SK-N-SH (cell line): Measurements from ENCODE around the gene PRAF2. TPM values are rescaled to one million over a fixed set of nuclear protein-coding genes. Genes with fewer than 3 reads are reported as not detected.

Experiments used
- CTCF ChIA-PET: fragments of 300-600, 350-600 bp; formaldehyde crosslinking; extraction: SDS; loops from one replicate; lab custom pipeline; 2021; lab: Yijun Ruan, JAX
- POLR2A ChIA-PET: fragments of 350-600 bp; sonication (Branson Sonifier 250); formaldehyde crosslinking; extraction: SDS; loops from one replicate; lab custom pipeline; 2020; ENCODE audit warnings: antibody characterized with exemption, inconsistent platforms; lab: Yijun Ruan, JAX
- DNase-seq: peaks from one replicate; pipeline ENCODE4 v3.0.0; 2012
- H2AFZ ChIP-seq: fragments of 200-600 bp; sonication (generic); 2 replicates; pipeline ENCODE4 v1.8.1; 2016; ENCODE audit warnings: antibody characterized with exemption, mild to moderate bottlenecking, low read depth
- H3F3A ChIP-seq: fragments of 200-600 bp; sonication (generic); replicated peaks from 2 replicates; pipeline ENCODE3; 2016; ENCODE audit warnings: antibody characterized with exemption, mild to moderate bottlenecking; ENCODE audit not compliant: insufficient read depth
- H3K27ac ChIP-seq, 2 experiments: fragments of 200-500 bp in 1 of 2; fragments of 200-600 bp in 1 of 2; sonication (Bioruptor generic) in 1 of 2; sonication (generic), shearing (Covaris generic) in 1 of 2; 2 replicates each; pipeline versions ENCODE4 v1.5.1 to v1.6.1; 2014 to 2016; ENCODE audit warnings: low read depth in 2 of 2, inconsistent platforms in 1 of 2, low read length in 1 of 2, mild to moderate bottlenecking in 1 of 2, mixed read lengths in 1 of 2
- H3K27me3 ChIP-seq: fragments of 200-600 bp; sonication (generic), shearing (Covaris generic); 2 replicates; pipeline ENCODE4 v1.6.1; 2016; ENCODE audit warnings: mixed run types; ENCODE audit not compliant: insufficient read depth
- H3K36me3 ChIP-seq, 2 experiments: fragments of 200-500 bp in 1 of 2; fragments of 200-600 bp in 1 of 2; sonication (Bioruptor generic) in 1 of 2; sonication (generic) in 1 of 2; replicated peaks in 1 of 2; 2 replicates each; pipeline versions ENCODE3 to v1.5.1; 2014 to 2016; ENCODE audit warnings: low read length in 1 of 2, mild to moderate bottlenecking in 1 of 2; ENCODE audit not compliant: insufficient read depth in 2 of 2, control insufficient read depth in 1 of 2
- H3K4me1 ChIP-seq, 2 experiments: fragments of 200-500 bp in 1 of 2; fragments of 200-600 bp in 1 of 2; sonication (Bioruptor generic) in 1 of 2; sonication (generic), shearing (Covaris generic) in 1 of 2; 2 replicates each; pipeline versions ENCODE4 v1.5.1 to v1.6.1; 2014 to 2016; ENCODE audit warnings: low read depth in 1 of 2, low read length in 1 of 2, mixed run types in 1 of 2; ENCODE audit not compliant: insufficient read depth in 2 of 2, control insufficient read depth in 1 of 2
- H3K4me2 ChIP-seq: fragments of 200-600 bp; sonication (generic), shearing (Covaris generic); 2 replicates; pipeline ENCODE4 v1.6.1; 2017; ENCODE audit warnings: mixed run types
- H3K4me3 ChIP-seq, 2 experiments: fragments of 200-500 bp in 1 of 2; fragments of 200-600 bp in 1 of 2; sonication (Bioruptor generic) in 1 of 2; sonication (generic), shearing (Covaris generic) in 1 of 2; 2 replicates each; pipeline versions ENCODE4 v1.5.1 to v1.8.1; 2014 to 2016; ENCODE audit warnings: low read depth in 2 of 2, inconsistent platforms in 1 of 2, low read length in 1 of 2, mild to moderate bottlenecking in 1 of 2, mixed read lengths in 1 of 2, moderate library complexity in 1 of 2
- H3K79me2 ChIP-seq: fragments of 200-600 bp; sonication (generic); 2 replicates; pipeline ENCODE4 v1.8.1; 2017; ENCODE audit warnings: mild to moderate bottlenecking; ENCODE audit not compliant: insufficient read depth
- H3K9ac ChIP-seq: fragments of 200-600 bp; sonication (generic); 2 replicates; pipeline ENCODE4 v1.6.1; 2017; ENCODE audit warnings: mixed run types
- H3K9me2 ChIP-seq: fragments of 200-600 bp; sonication (generic); 2 replicates; pipeline ENCODE4 v1.6.1; 2017; ENCODE audit warnings: mixed run types
- H3K9me3 ChIP-seq: fragments of 200-600 bp; sonication (generic); 2 replicates; pipeline ENCODE4 v1.6.1; 2017; ENCODE audit warnings: mixed run types, mild to moderate bottlenecking, moderate library complexity
- H4K20me1 ChIP-seq: fragments of 200-600 bp; sonication (generic); 2 replicates; pipeline ENCODE4 v1.6.1; 2017; ENCODE audit warnings: mild to moderate bottlenecking, mixed run types; ENCODE audit not compliant: insufficient read depth
- ELF1 ChIP-seq: IDR thresholded peaks from 2 replicates; pipeline ENCODE4 v1.4.0; 2012
- EP300 ChIP-seq, 2 experiments: IDR thresholded peaks; 2 replicates each; pipeline versions ENCODE4 v1.4.0 to v1.6.1; 2012; ENCODE audit warnings: borderline replicate concordance in 1 of 2, low read depth in 1 of 2, low read length in 1 of 2
- EZH2phosphoT487 ChIP-seq: fragments of 200-600 bp; sonication (generic); IDR thresholded peaks from 2 replicates; pipeline ENCODE4 v1.6.1; 2017; ENCODE audit warnings: low read depth, mixed run types, mild to moderate bottlenecking, antibody characterized with exemption, moderate library complexity, borderline replicate concordance
- FOXJ3 ChIP-seq: sonication (generic); formaldehyde crosslinking; IDR thresholded peaks from 2 replicates; pipeline ENCODE4 v1.5.1; 2020; ENCODE audit warnings: mild to moderate bottlenecking, missing genetic modification reagents
- GABPA ChIP-seq: IDR thresholded peaks from 2 replicates; pipeline ENCODE4 v1.4.0; 2012; ENCODE audit warnings: low read depth, mild to moderate bottlenecking
- JUND ChIP-seq: IDR thresholded peaks from 2 replicates; pipeline ENCODE4 v1.4.0; 2012
- MEF2A ChIP-seq: IDR thresholded peaks from 2 replicates; pipeline ENCODE4 v1.4.0; 2012; ENCODE audit warnings: low read depth, borderline replicate concordance
- RAD21 ChIP-seq: IDR thresholded peaks from 2 replicates; pipeline ENCODE4 v1.6.1; 2012; ENCODE audit warnings: mild to moderate bottlenecking, low read length
- RCOR1 ChIP-seq: fragments of 150-350 bp; IDR thresholded peaks from 2 replicates; pipeline ENCODE4 v1.6.1; 2017; ENCODE audit warnings: antibody characterized with exemption, low read length
- RFX5 ChIP-seq: IDR thresholded peaks from 2 replicates; pipeline ENCODE4 v1.6.1; 2012; ENCODE audit warnings: mild to moderate bottlenecking, improper control_type of control experiment, low read length
- SIN3A ChIP-seq: IDR thresholded peaks from 2 replicates; pipeline ENCODE4 v1.6.1; 2012; ENCODE audit warnings: low read depth, mild to moderate bottlenecking, low read length, moderate library complexity, borderline replicate concordance
- TAF1 ChIP-seq: IDR thresholded peaks from 2 replicates; pipeline ENCODE4 v1.6.1; 2012; ENCODE audit warnings: low read depth, mild to moderate bottlenecking, low read length, moderate library complexity, borderline replicate concordance
- TCF12 ChIP-seq: IDR thresholded peaks from 2 replicates; pipeline ENCODE4 v1.4.0; 2012
- TEAD4 ChIP-seq: IDR thresholded peaks from 2 replicates; pipeline ENCODE4 v1.4.0; 2012; ENCODE audit warnings: mild to moderate bottlenecking, borderline replicate concordance; ENCODE audit not compliant: insufficient read depth
- WGBS: methylation state at CpG from one replicate; pipeline ENCODE4 v1.1.6; 2017; ENCODE audit warnings: low lambda C conversion rate; 5-methylcytosine and 5-hydroxymethylcytosine counted together
- polyA plus RNA-seq, 3 experiments: library from polyadenylated mRNA; depleted of rRNA; stranded (reverse); fragments of >200 nt; gene quantifications; 2 replicates each; pipeline ENCODE4 v1.2.3, GENCODE V29; 2012
- TF ChIP-seq, protein P1 (sequence below): IDR thresholded peaks from 2 replicates; pipeline ENCODE4 v1.4.0; 2012; ENCODE audit warnings: low read depth, borderline replicate concordance
- TF ChIP-seq, protein P2 (sequence below): fragments of 150-350 bp; IDR thresholded peaks from 2 replicates; pipeline ENCODE4 v1.6.1; 2016; ENCODE audit warnings: mild to moderate bottlenecking, low read depth, low read length
- TF ChIP-seq, protein P3 (sequence below): IDR thresholded peaks from 2 replicates; pipeline ENCODE4; 2012
- TF ChIP-seq, protein P4 (sequence below): IDR thresholded peaks from 2 replicates; pipeline ENCODE4 v1.4.0; 2012; ENCODE audit warnings: low read depth, borderline replicate concordance

The PRAF2 gene
- polyA plus RNA-seq, 1 of the 3 experiments (the other 2 are of a cell fraction) = 91.9 TPM

DNA sequence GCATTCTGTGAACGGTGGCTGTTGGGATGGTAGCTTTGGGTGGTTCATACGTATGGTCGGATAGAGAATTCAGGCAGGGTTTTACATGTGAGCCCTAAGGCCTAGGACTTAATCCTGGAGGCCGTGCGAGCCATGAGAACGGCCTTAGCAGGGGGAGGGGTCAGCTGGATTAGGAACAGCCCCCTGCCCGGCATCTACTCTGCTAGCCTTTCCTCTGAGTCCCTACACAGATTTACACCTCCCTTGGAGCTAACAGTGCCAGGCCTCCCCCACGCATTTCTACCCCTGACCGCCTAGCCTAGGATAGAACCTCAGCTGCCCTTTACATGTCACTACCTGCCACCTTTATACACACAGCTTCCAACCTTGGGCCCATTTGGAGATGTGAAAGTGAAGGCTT is 7.1 kb downstream of the PRAF2 start (continued):
- TF ChIP-seq, protein P1, sequence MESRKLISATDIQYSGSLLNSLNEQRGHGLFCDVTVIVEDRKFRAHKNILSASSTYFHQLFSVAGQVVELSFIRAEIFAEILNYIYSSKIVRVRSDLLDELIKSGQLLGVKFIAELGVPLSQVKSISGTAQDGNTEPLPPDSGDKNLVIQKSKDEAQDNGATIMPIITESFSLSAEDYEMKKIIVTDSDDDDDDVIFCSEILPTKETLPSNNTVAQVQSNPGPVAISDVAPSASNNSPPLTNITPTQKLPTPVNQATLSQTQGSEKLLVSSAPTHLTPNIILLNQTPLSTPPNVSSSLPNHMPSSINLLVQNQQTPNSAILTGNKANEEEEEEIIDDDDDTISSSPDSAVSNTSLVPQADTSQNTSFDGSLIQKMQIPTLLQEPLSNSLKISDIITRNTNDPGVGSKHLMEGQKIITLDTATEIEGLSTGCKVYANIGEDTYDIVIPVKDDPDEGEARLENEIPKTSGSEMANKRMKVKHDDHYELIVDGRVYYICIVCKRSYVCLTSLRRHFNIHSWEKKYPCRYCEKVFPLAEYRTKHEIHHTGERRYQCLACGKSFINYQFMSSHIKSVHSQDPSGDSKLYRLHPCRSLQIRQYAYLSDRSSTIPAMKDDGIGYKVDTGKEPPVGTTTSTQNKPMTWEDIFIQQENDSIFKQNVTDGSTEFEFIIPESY = no peak

DNA sequence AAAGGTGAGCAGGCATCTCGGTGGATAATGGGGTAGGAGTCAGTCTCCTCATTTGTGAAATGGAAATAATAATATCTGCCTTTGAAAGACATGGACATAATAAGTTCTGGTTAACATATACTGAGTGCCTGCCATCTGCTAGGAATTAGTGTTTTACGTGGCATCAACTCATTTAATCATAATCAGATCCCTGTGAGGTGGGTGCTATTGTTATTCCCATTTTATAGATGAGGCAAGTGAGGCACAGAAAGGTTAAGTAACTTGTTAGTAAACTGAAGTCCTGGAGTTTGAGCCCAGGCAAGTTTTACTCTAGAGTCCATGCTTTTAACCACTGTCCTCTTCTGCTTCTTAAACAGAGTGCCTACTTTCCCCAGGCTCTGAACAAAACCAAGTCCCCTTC is 7.5 kb downstream of the PRAF2 start:
- no peaks in the 10 kb centered on the region for H3F3A ChIP-seq
- no peaks in the 10 kb centered on the region for H3K9me3 ChIP-seq
- no peak overlapping the region for H2AFZ ChIP-seq
- H3K9ac ChIP-seq = no peak overlapping the region
- no peaks in the 10 kb centered on the region for H3K36me3 ChIP-seq
- H3K27ac ChIP-seq = no peak overlapping the region
- no peak overlapping the region for H3K4me2 ChIP-seq
- no peak for DNase-seq
- H3K27me3 ChIP-seq = no peaks in the 10 kb centered on the region; the same call in 1 of the 2 replicates
- H3K79me2 ChIP-seq = peaks cover 6% of the 10 kb centered on the region; the same call in 1 of the 2 replicates
- WGBS = 57% methylated on average over 2 of the region's 2 CpGs
- no peaks in the 10 kb centered on the region for H3K4me1 ChIP-seq
- H4K20me1 ChIP-seq = 0 out of 2 replicates have a peak, but pooled peaks cover 5% of the 10 kb centered on the region
- H3K9me2 ChIP-seq = no peaks in the 10 kb centered on the region
- no peak for TF ChIP-seq TEAD4
- no peak for TF ChIP-seq EP300 (IDR thresholded peaks at IDR 0.05; ENCODE audit: borderline replicate concordance in 1 of 2, low read depth in 1 of 2, low read length in 1 of 2)
- no peak for TF ChIP-seq SIN3A
- TF ChIP-seq TCF12 = no peak
- TF ChIP-seq, protein P2, sequence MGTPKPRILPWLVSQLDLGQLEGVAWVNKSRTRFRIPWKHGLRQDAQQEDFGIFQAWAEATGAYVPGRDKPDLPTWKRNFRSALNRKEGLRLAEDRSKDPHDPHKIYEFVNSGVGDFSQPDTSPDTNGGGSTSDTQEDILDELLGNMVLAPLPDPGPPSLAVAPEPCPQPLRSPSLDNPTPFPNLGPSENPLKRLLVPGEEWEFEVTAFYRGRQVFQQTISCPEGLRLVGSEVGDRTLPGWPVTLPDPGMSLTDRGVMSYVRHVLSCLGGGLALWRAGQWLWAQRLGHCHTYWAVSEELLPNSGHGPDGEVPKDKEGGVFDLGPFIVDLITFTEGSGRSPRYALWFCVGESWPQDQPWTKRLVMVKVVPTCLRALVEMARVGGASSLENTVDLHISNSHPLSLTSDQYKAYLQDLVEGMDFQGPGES = no peak
- no peak for TF ChIP-seq FOXJ3 (CRISPR knock-in tag)
- TF ChIP-seq JUND = no peak
- TF ChIP-seq, protein P3, sequence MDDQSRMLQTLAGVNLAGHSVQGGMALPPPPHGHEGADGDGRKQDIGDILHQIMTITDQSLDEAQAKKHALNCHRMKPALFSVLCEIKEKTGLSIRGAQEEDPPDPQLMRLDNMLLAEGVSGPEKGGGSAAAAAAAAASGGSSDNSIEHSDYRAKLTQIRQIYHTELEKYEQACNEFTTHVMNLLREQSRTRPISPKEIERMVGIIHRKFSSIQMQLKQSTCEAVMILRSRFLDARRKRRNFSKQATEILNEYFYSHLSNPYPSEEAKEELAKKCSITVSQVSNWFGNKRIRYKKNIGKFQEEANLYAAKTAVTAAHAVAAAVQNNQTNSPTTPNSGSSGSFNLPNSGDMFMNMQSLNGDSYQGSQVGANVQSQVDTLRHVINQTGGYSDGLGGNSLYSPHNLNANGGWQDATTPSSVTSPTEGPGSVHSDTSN = no peak
- TF ChIP-seq, all 33 proteins: peak for 0
- ChIA-PET POLR2A (no interaction called here), CTCF (no interaction called here)
- H3K4me3 ChIP-seq = no peak overlapping the region

DNA sequence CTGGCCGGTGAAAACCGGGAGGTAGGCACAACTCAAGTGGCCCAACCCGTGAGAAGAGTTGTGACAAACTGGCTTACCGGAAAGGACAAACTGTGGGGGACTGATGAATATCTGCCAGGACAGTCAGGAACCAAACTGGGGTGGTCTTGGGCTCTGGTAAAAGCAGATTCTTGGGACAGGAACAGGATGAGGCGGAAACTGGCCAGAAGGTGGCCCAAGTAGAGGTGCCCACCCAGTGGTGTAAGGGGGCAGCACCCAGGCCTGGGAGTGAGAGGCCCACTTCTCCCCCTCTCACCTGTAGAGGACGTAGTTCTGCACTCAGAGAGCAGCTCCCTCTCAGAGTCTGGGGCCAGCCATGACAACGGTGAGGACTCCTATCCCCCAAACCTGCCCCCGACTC is 9.1 kb downstream of the PRAF2 start:
- Histone ChIP-seq H3K4me1 (no peaks in the 10 kb centered on the region), H3F3A (no peaks in the 10 kb centered on the region), H3K4me2 (no peak overlapping the region), H3K9me3 (no peaks in the 10 kb centered on the region), H3K27ac (no peak overlapping the region), H2AFZ (no peak overlapping the region), H3K4me3 (no peak overlapping the region), H3K36me3 (no peaks in the 10 kb centered on the region), H3K9me2 (no peaks in the 10 kb centered on the region), H3K79me2 (no peaks in the 10 kb centered on the region), H4K20me1 (no peaks in the 10 kb centered on the region), H3K27me3 (no peaks in the 10 kb centered on the region; the same call in 1 of the 2 replicates), H3K9ac (no peak overlapping the region)
- no peak for DNase-seq
- POLR2A ChIA-PET = no interaction called here
- CTCF ChIA-PET = no interaction called here
- WGBS = 76% methylated on average over 6 of the region's 8 CpGs
- TF ChIP-seq JUND = no peak
- TF ChIP-seq, protein P3 = no peak
- TF ChIP-seq ELF1 = no peak
- no peak for TF ChIP-seq MEF2A
- no peak for TF ChIP-seq RFX5
- TF ChIP-seq RCOR1 = no peak
- TF ChIP-seq EZH2phosphoT487 = no peak
- TF ChIP-seq, protein P2 = no peak
- no peak for TF ChIP-seq RAD21
- TF ChIP-seq SIN3A = no peak
- no peak for TF ChIP-seq FOXJ3 (CRISPR knock-in tag)
- TF ChIP-seq, protein P4, sequence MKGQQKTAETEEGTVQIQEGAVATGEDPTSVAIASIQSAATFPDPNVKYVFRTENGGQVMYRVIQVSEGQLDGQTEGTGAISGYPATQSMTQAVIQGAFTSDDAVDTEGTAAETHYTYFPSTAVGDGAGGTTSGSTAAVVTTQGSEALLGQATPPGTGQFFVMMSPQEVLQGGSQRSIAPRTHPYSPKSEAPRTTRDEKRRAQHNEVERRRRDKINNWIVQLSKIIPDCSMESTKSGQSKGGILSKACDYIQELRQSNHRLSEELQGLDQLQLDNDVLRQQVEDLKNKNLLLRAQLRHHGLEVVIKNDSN = no peak
- TF ChIP-seq GABPA = no peak
- TF ChIP-seq TAF1 = no peak
